Epidermal melanocyte (primary cell): ENCODE measurements around the gene RNF223.
"Not testable (repeated sequence)": the region's sequence is repeated elsewhere in the genome, so short reads cannot be mapped to it uniquely, and the experiment has no call there.

Experiments used
- DNase-seq: peaks from one replicate; pipeline ENCODE4 v3.0.0; 2011; ENCODE audit warnings: low spot score; ENCODE audit not compliant: insufficient read length

Gene RNF223

GRCh38 chr1:1109743-1110142, 35.6 kb upstream of the RNF223 start:
- no peak for DNase-seq

- no peak for DNase-seq
These were observed 32.6 kb upstream of the RNF223 start for GRCh38 chr1:1106510-1107221.

GRCh38 chr1:1104152-1104551, 30.0 kb upstream of the RNF223 start:
- peak; percentile 57 for DNase-seq

- DNase-seq, result no peak
These were observed 27.4 kb upstream of the RNF223 start for GRCh38 chr1:1101503-1101902.

DNA sequence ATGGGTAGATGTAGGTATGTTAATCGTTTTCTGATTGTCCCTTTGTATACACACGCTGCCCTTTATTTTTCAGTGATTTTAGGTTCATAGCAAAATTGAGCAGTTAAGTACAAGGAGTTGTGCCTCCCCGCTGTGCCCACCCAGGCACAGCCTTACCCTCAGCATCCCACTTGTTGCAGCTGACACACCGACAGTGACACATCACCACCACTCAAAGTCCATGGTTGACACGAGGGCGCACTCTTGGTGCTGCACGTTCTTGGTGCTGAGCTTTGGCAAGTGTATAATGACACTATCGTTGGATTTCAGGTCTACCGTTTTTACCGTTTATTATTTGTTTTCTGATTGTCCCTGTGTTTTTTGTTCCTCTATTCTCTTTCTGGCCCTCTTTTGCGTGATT, 26.2 kb upstream of the RNF223 start:
- no peak for DNase-seq

DNA sequence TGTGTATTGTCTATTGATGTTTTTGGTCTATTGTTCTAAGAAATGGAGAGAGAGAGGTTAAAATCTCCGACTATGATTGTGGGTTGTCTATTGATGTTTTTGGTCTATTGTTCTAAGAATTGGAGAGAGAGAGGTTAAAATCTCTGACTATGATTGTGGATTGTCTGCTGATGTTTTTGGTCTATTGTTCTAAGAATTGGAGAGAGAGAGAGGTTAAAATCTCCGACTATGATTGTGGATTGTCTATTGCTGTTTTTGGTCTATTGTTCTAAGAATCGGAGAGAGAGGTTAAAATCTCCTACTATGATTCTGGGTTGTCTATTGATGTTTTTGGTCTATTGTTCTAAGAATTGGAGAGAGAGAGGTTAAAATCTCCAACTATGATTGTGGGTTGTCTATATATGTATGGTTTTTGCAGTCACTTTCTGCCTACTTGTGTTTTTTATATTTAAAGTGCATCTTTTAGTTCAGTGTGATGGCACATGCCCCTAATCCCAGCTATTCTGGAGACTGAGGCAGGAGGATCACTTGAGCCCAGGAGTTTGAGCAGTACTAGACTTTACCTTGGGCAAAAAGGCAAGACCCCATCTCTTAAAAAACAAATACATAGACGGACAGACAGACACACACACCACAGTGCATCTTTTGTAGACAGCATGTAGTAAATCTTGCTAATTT, 25.5 kb upstream of the RNF223 start:
- DNase-seq, result no peak

DNA sequence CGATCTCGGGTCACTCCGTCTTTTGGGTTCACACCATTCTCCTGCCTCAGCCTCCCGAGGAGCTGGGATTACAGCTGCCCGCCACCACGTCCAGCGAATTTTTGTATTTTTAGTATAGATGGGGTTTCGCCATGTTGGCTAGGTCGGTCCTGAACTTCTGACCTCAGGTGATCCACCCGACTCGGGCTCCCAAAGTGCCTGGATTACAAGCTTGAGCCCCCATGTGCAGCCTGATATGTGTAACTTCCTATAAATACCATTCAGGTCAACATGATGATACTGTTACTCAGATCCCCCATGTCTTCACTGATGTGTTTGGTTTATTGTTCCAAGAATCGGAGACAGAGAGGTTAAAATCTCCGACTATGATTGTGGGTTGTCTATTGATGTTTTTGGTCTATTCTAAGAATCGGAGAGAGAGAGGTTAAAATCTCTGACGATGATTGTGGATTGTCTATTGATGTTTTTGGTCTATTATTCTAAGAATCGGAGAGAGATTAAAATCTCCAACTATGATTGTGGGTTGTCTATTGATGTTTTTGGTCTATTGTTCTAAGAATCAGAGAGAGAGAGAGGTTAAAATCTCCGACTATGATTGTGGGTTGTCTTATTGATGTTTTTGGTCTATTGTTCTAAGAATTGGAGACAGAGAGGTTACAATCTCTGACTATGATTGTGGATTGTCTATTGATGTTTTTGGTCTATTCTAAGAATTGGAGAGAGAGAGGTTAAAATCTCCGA, 24.7 kb upstream of the RNF223 start:
- DNase-seq, result no peak

DNA sequence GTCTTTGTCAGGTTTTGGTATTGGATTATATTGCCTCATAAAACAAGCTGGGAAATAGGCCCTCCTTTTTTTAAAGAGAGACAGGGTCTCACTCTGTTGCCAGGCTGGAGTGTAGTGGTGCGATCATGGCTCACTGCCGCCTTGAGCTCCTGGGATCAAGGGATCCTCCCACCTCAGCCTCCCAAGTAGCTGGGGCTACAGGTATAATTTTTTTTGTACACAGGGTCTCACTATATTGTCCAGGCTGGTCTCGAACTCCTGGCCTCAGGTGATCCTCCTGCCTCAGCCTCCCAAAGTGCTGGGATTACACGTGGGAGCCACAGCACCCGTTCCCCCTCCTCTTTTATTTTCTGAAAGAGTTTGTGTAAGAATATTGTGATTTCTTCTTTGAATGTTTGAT, 22.0 kb upstream of the RNF223 start:
- DNase-seq, result not testable (repeated sequence)

DNA sequence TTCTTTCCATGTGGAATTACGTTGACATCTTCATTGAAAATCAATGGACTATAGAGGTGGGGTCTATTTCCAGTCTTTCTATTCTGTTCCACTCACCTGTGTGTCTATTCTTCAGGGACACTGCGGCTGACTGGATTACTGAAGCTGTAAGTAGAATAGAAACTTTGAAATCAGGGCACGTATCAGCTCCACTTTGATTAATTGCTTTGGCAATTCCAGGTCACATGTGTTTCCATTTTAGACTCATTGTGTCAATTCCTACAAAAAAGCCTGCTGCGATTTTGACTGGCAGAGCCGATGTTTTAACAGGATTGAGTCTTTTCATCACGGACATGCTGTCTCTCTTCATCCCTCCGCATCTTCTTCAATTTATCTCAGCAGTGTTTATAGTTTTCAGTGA, 20.9 kb upstream of the RNF223 start:
- DNase-seq, result no peak

DNA sequence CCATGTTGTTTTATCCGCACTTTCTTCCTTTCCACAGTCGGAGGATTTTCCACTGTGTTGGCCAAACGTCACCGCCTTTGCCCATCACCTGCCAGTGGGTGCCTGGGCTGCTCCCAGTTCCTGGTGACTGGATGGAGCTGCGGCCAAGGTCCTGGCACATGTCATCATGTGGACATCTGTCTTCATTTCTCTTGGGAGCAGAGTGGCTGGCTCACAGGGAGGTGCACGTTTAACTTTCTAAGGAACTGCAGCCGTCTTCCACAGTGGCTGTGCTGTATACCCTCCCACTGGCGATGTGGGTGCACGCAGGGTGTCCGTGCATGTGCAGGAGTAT, 19.5 kb upstream of the RNF223 start:
- DNase-seq, result no peak

GRCh38 chr1:1092894-1093609, 18.9 kb upstream of the RNF223 start:
- no peak for DNase-seq

DNA sequence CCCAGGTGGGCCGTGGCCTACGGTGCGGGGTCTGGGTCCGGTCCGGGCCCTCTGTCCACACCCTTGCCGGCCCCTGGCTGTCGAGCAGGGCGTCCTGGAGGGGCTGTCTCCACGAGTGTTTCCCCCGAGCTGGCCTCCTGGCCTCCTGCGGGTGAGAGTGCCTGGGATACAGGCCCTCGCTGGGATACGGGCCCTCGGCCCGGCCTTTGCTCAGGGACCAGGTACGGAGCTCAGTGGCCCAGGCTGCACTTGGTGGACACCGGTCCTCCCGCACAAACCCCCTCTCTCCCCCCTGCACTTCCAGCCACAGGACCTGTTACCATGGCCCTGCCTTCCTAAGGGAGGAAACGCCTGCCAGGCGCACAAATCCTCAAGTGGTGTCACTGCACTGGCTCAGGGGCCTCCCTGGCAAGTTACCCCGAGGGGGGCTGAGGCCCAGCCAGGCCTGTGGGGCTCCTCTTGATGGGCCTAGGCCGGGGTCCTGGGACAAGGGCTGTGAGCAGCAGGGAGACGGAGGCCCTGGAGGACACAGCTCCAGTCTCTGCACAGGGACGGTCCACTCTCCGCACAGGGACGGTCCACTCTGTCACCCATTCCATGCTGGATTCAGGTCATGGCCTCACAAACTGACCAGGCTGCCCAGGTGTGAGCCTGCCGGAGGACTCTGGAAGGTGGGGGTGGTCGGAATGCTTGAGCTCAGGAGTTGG, 18.2 kb upstream of the RNF223 start:
- no peak for DNase-seq

DNA sequence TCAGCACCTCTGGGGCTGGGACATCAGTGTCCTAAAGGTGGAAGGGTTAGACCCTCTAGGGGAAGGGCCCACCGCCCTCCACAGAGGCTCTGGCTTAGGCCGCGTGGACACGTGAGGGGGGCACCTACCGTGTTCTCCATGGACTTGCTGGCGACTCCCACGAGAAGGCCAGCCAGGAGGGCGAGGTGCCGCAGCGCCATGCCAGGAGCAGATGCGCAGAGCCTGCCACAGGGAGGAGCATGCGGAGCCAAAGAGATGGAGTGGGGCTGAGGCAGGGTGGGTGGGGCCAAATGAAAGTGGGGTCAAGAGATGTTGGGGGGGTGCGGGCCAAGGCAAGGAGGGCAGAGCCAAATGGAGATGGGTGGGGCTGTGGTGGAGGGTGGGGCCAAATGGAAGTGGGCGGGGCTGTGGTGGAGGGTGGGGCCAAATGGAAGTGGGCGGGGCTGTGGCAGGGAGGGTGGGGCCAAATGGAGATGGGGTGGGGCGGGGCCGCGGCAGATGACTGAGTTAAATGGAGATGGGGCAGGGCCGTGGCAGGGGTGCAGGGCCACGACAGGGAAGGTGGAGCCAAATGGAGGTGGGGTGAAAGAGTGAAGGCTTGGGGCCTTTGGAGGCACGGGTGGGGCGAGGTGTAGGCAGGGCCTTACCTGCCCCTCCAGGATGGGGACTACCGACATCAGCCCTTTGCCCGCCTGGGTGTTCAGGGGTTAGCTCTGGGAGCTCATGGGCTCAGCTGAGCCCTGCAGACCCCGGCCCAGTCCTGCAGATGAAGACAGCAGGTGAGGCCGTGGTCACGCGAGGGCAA, 17.4 kb upstream of the RNF223 start:
- no peak for DNase-seq

GRCh38 chr1:1090424-1091343, 16.6 kb upstream of the RNF223 start:
- no peak for DNase-seq

GRCh38 chr1:1089731-1090423, 15.8 kb upstream of the RNF223 start:
- no peak for DNase-seq

DNA sequence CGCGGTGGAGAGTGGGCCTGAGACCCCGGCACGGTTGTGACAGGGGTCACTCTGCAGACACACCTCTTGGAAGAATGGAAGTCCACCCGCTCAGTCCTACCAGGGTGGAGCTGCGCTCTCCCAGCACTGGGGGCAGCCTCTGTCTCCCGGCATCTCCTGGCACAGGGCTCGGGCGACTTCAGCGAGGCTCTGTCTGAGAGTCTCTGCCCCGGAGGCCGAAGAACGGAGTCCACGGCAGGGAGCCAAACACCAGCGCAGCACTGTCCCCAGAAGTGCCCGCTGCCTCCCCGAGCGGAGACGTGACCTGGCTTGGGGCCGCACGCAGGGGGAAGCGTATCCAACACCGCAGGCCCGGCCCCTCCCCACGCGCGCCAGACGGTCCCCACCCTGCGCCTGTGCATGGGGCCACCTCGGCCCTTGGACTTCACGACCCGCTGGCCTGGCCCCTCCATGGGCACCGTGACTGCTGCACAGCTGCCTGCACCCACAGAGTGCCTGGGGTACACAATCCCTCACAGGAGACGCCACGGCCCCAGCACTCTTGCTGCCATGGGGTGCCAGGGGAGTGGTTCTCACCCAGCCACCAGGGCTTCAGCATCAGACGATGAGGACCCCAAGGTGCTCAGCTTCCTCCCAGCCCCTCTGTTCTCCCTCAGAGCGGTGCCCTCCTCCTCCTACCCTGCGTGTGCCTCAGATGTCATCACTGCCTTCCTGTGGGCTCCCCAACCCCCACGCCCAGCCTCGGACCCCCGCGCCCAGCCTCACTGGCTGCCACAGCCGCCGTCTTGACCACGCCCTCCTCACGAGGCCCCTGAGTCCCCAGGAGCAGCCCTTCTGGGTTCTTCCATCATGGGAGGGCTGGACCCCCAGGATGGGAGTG, 14.9 kb upstream of the RNF223 start:
- DNase-seq, result no peak

DNA sequence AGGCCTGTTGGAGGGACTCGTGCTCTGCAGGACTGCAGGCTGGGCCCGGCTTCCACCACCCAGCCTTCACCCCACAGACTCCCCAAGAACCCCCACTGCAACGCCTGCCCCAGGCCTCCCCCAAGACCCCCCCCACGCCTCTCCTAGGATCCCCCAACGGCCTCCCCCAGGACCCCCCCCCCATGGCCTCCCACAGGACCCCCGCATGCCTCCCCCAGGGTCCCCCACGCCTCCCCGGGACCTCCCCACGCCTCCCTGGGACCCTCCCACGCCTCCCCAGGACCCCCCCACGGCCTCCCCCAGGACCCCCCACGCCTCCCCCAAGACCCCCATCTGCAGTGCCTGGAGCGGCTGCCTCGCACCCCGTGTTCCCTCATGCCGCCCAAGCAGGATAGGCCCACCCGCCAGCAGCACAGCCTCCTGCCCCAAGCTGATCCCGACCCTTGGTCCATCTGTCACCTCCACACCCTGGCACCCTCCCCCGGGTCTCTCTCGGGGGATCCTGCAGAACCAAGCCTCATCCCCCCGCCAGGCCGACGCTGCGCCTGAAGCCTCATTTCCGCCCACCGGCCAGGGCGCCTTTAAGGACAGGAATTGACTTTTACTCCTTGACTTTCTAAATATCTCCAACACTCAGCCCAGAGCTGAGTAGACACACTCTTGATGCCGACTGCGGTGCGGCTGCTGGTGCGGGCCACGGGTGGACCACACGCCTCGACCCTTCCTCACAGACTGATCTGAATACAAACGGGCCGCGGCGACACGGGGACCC, 14.1 kb upstream of the RNF223 start:
- DNase-seq, result no peak
